Stimulated activated CD4-positive, alpha-beta T cell treated with anti-CD3 and anti-CD28 coated beads, Interleukin-1b, Interleukin-23, amount 100 ng/mL, for 1 hour (primary cell): ENCODE results near the gene PCMT1.
A peak's percentile ranks its signal among the peaks of the same experiment; 100 is the strongest.
"Not testable (repeated sequence)": the region's sequence is repeated elsewhere in the genome, so short reads cannot be mapped to it uniquely, and the experiment has no call there.

ENCODE experiments used
- DNase-seq, 2 donors: peaks; one replicate each; pipeline ENCODE4 v3.0.0-alpha.2; 2020; ENCODE audit warnings: low read depth in 2 of 2

PCMT1 gene

DNA sequence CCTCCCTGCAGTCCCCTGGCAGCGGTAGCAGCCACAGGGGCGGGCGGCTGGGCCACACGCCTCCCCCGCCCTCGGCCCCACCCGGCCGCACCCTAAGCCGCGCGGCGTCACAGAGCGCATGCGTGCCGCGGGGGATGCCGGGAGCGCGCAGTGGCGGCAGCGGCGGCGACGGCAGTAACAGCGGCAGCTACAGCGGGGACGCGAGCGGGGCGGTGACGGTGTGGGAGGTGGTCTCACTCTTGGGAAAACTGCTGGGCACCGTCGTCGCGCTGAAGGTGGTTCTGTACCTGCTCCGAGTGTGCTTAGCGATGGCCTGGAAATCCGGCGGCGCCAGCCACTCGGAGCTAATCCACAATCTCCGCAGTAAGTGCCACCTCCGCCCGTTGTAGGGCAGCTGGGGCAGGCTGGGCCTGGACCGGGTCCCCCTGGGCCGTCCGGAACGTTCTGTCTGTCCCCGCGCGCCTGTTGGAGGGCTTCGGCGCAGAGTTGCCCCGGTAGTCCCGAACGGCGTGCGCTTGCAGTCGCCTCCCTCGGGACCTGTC is at the start of gene PCMT1:
PCMT1 (plus strand) TSS at position 148 of the 542 bp plus-strand sequence; CDS start at position 309, 161 bp downstream.
- peak; percentile 78 to 80 for DNase-seq

GRCh38 chr6:149701714-149702113 is 47.8 kb upstream of the PCMT1 start:
- DNase-seq, result no peak

GRCh38 chr6:149711711-149712110 is 37.8 kb upstream of the PCMT1 start:
- DNase-seq, result no peak

- no peak for DNase-seq
Measured at GRCh38 chr6:149714442-149714841, 35.1 kb upstream of the PCMT1 start.

GRCh38 chr6:149716181-149716963 is 33.2 kb upstream of the PCMT1 start:
- DNase-seq, result no peak

DNA sequence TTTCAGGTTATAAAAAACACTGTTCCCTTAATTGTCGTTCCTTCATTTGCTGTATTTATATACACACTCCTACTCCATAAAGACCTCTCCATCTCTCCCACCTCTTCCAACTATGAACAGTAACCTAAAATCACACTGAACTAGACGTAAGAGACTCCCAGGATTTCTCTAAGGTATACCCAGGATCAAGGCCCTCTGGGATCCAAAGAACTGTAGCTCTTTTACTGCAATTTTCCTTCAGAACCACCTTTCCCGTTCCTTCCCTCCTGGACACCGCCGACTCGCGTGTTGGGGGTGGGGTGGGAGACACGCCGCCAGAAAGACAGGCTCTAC is 32.3 kb upstream of the PCMT1 start:
- no peak for DNase-seq

DNA sequence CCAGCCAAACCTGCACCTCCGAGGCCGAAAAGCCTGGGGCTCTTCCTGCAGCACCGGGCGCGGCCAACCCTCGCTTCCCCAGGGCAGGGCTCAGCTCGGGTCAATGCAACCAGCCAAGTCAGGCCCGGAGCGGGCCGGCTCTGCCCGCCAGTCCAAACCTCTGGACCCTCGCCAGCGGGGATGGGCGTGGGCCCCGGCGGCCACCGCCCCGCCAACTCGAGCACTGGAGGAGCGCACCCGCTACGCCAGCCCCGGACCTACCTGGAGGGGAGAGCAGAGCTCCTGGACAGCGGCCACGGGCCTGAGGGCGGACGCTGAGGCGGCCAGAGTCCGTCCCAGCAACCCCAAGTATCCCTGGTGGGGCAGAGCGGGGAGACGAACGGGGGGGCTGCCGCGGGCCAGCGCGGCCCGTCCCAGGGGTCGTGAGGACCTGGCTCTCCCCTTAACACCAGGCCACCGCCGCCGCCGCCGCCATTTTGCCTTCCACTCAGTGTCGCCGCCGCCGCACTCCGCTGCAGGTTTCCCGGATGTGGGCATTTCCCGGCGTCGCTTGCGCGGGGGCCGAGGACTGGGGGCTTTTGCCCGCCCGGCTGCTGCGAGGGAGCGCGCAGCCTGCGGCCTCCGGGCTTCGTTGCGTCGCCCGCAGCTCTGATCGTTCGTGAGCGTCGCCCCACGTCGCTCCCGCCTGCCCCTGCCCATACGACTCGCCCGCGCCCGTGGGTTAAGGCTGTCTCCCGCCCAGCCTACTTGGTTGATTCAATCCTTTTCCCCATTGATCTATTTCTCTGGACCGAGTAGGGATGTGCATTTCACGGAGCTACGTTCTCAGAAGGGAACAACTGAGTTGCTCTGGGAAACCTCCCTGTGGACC is 31.7 kb upstream of the PCMT1 start, which contains the start of gene LATS1:
LATS1 (minus strand) TSS at position 514 of the 871 bp plus-strand sequence. CDS start 15,975 bp downstream, outside the sequence.
- peak; percentile 74 to 83 for DNase-seq

- DNase-seq, result no peak
Measured at GRCh38 chr6:149719531-149719930, 30.0 kb upstream of the PCMT1 start.

DNA sequence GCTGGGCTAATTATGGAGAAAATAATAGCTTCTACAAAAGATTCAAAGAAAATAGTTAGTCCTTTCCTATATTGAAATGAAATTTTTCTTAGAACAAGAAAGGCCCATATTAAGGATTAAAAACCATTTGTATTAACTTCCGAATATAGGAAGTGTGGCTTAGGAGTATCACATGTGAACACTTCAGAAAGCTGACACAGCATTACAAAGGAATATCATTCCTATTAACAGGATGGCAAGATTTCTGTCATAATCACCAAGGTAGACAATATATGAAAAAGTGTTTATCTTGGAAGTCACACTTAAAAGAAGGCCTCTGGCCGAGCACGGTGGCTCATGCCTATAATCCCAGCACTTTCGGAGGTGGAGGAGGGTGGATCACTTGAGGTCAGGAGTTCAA is 26.3 kb upstream of the PCMT1 start:
- no peak for DNase-seq

DNA sequence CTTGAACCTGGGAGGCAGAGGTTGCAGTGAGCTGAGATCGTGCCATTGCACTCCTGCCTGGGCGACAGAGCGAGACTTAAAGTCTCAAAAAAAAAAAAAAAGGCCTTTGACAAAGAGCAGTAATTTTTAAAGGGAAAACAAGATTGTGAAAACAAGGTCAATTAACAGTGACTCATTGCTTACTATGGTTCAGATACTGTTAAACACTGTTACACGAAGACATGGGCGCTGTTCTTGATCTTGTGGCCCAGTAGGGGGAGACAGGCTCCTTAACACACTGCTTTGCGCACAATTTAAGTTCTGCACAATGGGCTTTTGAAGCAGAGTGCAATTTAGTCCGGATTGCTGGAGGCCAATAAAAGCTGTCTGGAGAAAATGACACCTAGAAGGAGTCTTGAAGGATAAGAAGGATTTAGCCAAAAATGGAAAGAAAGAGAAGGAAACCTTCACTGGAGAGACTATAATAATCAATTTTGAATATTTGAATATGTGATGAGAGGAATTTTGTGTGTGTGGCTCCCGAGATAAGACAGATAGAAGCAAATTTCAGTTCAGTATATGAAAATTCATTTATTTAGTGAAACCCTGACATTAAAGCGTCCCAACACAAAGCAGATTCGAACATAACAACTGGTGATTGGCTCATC is 25.6 kb upstream of the PCMT1 start:
- DNase-seq, result peak in 1 of 2 donors; percentile 14

DNA sequence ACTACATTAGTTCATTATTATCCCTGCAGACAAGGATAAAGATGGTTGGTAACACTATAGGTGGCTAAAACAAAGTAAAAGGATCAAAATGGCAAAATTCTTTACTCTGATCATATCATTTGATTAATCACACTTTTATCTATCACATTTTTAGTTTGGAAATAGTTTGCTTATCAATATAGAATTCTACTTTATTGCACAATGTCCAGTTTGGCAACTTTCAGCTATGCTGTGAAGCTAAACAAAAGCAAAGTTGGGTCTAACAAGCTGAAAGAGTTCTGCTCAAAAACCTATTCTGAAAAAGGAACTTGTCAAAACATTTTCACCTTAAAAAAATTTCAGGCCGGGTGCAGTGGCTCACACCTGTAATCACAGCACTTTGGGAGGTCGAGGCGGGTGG is 23.8 kb upstream of the PCMT1 start:
- DNase-seq, result no peak

- no peak for DNase-seq
Measured at GRCh38 chr6:149727793-149728498, 21.6 kb upstream of the PCMT1 start.

- DNase-seq, result no peak
Measured at GRCh38 chr6:149728499-149729234, 20.9 kb upstream of the PCMT1 start.

- no peak for DNase-seq
Measured at GRCh38 chr6:149729824-149730223, 19.7 kb upstream of the PCMT1 start.

DNA sequence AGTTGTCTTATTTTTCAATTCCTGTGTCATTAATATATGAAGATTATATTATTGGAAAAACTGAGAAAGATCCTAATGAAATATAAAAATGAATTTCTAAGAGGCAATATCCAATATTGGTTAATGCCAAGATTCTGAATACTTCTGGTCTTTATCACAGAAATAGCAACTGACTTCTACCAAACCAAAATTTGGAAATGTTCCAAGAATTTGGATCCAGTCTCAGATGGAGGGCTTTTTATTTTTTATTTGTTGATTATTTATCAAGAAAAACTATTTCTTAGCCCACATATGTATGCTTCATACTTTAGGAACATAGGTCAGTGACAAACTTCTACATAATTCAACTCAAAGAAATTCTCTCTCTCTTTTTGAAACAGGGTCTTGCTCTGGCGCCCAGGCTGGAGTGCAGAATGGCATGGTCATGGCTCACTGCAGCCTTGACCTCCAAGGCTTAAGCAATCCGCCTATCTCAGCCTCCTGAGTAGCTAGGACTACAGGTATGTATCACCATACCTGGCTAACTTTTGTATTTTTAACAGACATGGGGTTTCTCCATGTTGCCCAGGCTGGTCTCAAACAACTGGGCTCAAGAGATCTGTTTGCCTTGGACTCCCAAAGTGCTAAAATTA is 16.3 kb upstream of the PCMT1 start:
- no peak for DNase-seq

DNA sequence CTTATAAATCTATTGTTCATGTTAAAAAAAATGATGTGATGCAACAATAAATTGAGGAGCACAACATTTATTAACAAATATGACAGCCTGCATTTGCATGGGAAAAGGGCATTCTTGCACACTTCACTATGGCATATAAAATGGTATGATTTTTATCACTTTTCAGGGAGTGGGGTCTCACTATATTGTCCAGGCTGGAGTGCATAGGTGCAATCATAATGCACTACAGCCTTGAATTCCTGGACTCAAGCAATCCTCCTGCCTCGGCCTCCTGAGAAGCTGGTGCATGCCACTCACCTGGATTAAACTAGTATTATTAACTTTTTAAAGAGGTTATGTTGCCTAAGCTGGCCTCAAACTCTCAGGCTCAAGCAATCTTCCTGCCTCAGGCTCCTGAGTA is 14.6 kb upstream of the PCMT1 start:
- DNase-seq, result no peak

DNA sequence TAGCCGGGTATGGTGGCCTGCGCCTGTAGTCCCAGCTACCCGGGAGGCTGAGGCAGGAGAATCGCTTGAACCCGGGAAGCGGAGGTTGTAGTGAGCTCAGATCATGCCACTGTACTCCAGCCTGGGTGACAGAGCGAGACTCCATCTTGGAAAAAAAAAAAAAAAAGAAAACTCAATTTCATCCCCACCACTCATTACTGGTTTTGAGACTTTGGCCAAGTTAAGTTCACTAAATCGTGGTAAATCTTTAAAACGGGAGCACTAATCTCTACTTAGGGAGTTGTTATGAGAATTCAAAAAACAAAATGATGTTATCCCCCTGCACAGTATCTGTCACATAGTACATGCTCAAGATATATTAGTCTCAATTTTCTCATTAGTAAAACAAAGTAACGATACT is 4.3 kb upstream of the PCMT1 start:
- DNase-seq, result not testable (repeated sequence)

- DNase-seq, result peak; percentile 77 to 88
Measured at GRCh38 chr6:149746147-149746946, 3.2 kb upstream of the PCMT1 start, which contains the start of gene NUP43. NUP43 (minus strand) TSS chr6:149746529; CDS start chr6:149746495, 34 bp downstream.

- DNase-seq, result not testable (repeated sequence)
Measured at GRCh38 chr6:149749082-149749593, 403 bp upstream of the PCMT1 start.
